Measurements from ENCODE around the gene KRT86.
A peak's percentile ranks its signal among the peaks of the same experiment; 100 is the strongest.
"Not testable (repeated sequence)": the region's sequence is repeated elsewhere in the genome, so short reads cannot be mapped to it uniquely, and the experiment has no call there.

Gene KRT86

GRCh38 chr12:52343550-52343949, 69.1 kb downstream of the KRT86 start:
- no peak for DNase-seq

DNA sequence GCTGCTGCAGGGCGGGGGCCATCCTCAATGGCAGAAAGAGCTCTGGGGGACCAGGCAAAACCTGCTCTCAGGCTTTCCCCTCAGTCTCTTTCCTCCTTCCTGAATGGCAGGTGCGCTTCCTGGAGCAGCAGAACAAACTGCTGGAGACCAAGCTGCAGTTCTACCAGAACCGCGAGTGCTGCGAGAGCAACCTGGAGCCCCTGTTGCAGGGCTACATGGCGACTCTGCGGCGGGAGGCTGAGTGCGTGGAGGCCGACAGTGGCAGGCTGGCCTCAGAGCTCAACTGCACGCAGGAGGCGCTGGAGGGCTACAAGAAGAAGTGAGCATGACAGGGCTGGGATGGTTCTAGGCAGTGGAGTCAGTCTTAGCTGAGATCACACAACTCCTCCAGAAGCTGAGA, 69.7 kb downstream of the KRT86 start:
- DNase-seq, result no peak

DNA sequence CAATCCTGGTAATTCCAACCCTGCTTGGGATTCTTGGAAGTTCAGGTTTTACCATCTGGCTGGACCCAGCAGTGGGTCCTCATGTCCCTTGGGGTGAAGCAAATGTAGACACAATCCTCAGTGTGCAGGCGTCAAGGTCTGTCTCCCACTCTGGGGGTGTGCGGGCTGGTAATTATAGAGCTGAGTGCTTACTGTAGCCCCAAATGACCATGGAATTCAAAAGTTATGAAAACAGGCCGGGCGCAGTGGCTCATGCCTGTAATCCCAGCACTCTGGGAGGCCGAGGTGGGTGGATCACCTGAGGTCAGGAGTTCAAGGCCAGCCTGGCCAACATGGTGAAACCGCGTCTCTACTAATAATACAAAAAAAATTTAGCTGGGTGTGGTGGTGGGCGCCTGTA, 70.6 kb downstream of the KRT86 start:
- not testable (repeated sequence) for DNase-seq

- no peak for DNase-seq
Measured at GRCh38 chr12:52346593-52346992, 72.1 kb downstream of the KRT86 start.

- no peak for DNase-seq
Measured at GRCh38 chr12:52347016-52347415, 72.6 kb downstream of the KRT86 start.

- no peak for DNase-seq
Measured at GRCh38 chr12:52347551-52348510, 73.4 kb downstream of the KRT86 start.

GRCh38 chr12:52349196-52349595, 74.8 kb downstream of the KRT86 start:
- DNase-seq, result no peak

GRCh38 chr12:52350021-52350620, 75.7 kb downstream of the KRT86 start:
- no peak for DNase-seq

GRCh38 chr12:52350786-52351185, 76.3 kb downstream of the KRT86 start:
- DNase-seq, result no peak

- DNase-seq, result peak; percentile 44 to 53
Measured at GRCh38 chr12:52351196-52352059, 77.0 kb downstream of the KRT86 start.

GRCh38 chr12:52352951-52353350, 78.5 kb downstream of the KRT86 start:
- no peak for DNase-seq

GRCh38 chr12:52353766-52354165, 79.3 kb downstream of the KRT86 start:
- DNase-seq, result no peak

GRCh38 chr12:52354200-52354599, 79.8 kb downstream of the KRT86 start:
- no peak for DNase-seq

GRCh38 chr12:52355176-52355575, 80.7 kb downstream of the KRT86 start:
- no peak for DNase-seq

GRCh38 chr12:52356031-52356761, 81.8 kb downstream of the KRT86 start:
- DNase-seq, result no peak

DNA sequence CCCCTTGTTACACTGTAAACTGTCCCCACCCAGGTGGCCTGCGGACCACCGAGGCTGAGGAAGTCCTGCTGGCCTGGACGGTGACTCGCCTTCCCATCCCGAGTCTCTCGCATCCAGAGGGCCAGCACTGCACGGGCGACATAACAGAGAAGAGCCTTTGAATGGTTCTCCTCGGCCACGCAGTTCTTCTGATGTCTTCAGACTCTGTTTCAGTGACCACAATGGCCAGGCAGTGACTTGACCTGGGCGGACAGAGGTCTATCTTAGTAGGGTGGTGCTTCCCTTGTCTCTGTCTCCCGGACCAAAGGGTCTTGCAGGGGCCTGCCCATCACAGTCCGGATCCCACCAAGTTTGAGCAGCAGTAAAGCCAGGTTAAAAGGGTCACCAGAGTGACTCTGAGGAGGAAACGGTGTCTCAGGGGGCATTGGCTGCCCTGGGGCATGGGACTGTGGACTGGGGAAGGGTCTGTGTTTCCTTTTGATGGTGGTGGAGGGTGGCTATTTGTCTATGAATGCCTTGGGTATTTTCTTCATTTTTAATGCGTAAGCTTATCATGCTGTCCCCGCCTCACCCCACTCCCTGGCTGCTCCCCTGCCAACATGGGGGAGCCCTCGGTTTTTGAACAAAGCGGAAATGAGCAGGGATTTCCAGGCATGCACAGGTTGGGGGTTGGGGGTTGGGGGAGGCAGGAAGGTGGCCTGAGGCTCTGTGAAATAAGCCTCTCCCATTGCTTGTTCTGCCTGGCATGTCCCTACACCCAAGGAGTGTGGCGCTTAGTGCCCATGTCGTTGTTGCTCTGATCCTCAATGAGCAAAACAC, 82.5 kb downstream of the KRT86 start:
- no peak for DNase-seq
